Testis (tissue), 3 donors: ENCODE measurements around the gene F2. TPM values are rescaled to one million over a fixed set of nuclear protein-coding genes. Genes with fewer than 3 reads are reported as not detected.

Experiments
- DNase-seq: peaks from one replicate; pipeline ENCODE4 v3.0.0-alpha.2; 2019
- H3K27ac ChIP-seq, 2 donors: fragments of 200-600 bp; sonication (generic); one replicate each; pipeline ENCODE4 v1.5.1; 2019
- H3K27me3 ChIP-seq: fragments of 200-600 bp; sonication (generic); one replicate; pipeline ENCODE4 v1.5.1; 2019
- H3K36me3 ChIP-seq: fragments of 200-600 bp; sonication (generic); one replicate; pipeline ENCODE4 v1.5.1; 2017; ENCODE audit warnings: low read depth; ENCODE audit errors: missing control alignments
- H3K4me1 ChIP-seq: fragments of 200-600 bp; sonication (generic); one replicate; pipeline ENCODE4 v1.5.1; 2019
- H3K4me3 ChIP-seq, 2 donors: fragments of 200-600 bp; sonication (generic); one replicate each; pipeline ENCODE4 v1.5.1; 2017 to 2019
- H3K9me3 ChIP-seq: fragments of 200-600 bp; sonication (generic); one replicate; pipeline ENCODE4 v1.5.1; 2017
- POLR2A ChIP-seq: fragments of 450-650 bp; IDR thresholded peaks from one replicate; pipeline ENCODE4 v1.6.1; 2017; ENCODE audit warnings: antibody characterized with exemption, mild to moderate bottlenecking, moderate library complexity
- WGBS, 2 donors: methylation state at CpG; one replicate each; pipeline ENCODE4 v1.1.5; 2018; 5-methylcytosine and 5-hydroxymethylcytosine counted together
- intact Hi-C: fragments of 100-400 bp; cut with DNase I; formaldehyde crosslinking; loops from one replicate; pipeline ENCODE4 v1.15.1; 2023; ENCODE audit warnings: low total_unique reads
- polyA plus RNA-seq: library from polyadenylated mRNA; stranded (reverse); fragments of 350-450 nt; fragmentation: Illumina TruSeq; extraction: RNeasy Lipid Tissue Mini Kit (QIAGEN cat#74804); gene quantifications from one replicate; pipeline ENCODE4 v1.2.3, GENCODE V29; 2014; ENCODE audit warnings: low read depth, low replicate concordance; ENCODE audit not compliant: insufficient read depth
- total RNA-seq, 2 donors: library from RNA; depleted of rRNA; stranded (reverse); fragments of >200 nt; gene quantifications; one replicate each; pipeline ENCODE4 v1.2.3, GENCODE V29; 2016
- TF ChIP-seq, protein P1 (sequence below), 3 experiments: fragments of 450-650 bp in 2 of 3; fragments of 200-600 bp in 1 of 3; sonication (generic) in 1 of 3; IDR thresholded peaks; one replicate each; pipeline ENCODE4 v1.5.1; 2016 to 2019; ENCODE audit warnings: antibody characterized with exemption in 3 of 3, mild to moderate bottlenecking in 2 of 3, moderate library complexity in 1 of 3

The F2 gene
- total and polyA plus RNA-seq, 3 donors from 2014 or later, result 0.47 to 3.6 (median 2.4) TPM

DNA sequence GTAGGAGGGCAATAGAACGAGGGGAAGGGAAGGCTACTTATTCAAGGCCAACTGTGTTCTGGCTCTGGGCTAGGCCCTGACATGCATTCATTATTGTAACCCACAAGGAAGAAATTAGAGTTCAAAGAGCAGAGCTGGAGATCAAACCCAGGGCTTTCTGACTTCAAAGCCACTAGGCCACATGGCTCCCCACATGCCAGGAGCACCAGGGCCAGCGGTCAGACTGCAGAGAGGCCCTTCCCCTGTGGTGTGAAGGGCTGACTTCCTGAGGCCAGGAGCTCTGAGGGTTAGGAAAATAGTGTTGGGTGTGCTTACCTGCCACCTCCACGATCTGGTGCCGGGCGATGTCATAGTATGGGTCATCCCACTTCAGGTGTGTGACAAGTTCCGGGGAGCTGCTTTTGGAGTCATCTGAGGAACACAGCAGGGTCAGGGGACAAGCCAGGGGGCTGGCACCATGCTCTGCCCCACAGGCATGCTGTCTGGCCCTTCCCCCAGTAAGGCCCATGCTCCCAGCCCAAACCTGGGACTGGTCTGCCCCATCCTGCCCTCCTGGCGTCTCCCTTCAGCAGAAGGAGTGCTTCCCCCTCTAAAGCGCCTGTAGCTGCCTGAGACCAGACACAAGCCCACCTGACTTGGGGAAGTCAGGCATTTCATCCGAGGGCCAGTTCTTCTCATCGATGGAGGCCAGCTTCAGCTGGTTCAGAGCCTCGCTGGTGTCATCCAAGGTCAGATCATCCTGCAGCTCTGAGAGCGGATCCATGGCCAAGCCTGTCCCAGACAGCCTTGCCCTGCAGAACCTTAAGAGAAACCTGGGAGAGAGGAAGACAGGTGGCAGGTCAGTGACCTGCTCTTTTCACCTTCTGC is 23.4 kb upstream of the F2 start:
- peak overlapping the region in 1 of 2 donors; percentile 50 for H3K27ac ChIP-seq
- no peak overlapping the region for H3K4me3 ChIP-seq
- WGBS, 2 donors, result 75 to 82% methylated on average over 5 to 12 of the region's 12 CpGs
- peaks cover 41% of the 10 kb centered on the region for H3K4me1 ChIP-seq
- no peaks in the 10 kb centered on the region for H3K9me3 ChIP-seq
- H3K27me3 ChIP-seq, result no peaks in the 10 kb centered on the region
- DNase-seq, result no peak
- intact Hi-C loops, result no loop called here
- TF ChIP-seq, protein P1, sequence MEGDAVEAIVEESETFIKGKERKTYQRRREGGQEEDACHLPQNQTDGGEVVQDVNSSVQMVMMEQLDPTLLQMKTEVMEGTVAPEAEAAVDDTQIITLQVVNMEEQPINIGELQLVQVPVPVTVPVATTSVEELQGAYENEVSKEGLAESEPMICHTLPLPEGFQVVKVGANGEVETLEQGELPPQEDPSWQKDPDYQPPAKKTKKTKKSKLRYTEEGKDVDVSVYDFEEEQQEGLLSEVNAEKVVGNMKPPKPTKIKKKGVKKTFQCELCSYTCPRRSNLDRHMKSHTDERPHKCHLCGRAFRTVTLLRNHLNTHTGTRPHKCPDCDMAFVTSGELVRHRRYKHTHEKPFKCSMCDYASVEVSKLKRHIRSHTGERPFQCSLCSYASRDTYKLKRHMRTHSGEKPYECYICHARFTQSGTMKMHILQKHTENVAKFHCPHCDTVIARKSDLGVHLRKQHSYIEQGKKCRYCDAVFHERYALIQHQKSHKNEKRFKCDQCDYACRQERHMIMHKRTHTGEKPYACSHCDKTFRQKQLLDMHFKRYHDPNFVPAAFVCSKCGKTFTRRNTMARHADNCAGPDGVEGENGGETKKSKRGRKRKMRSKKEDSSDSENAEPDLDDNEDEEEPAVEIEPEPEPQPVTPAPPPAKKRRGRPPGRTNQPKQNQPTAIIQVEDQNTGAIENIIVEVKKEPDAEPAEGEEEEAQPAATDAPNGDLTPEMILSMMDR (IDR thresholded peaks at IDR 0.05), result no peak
- no peak for TF ChIP-seq POLR2A
- no peaks in the 10 kb centered on the region for H3K36me3 ChIP-seq

GRCh38 chr11:46696212-46696558 is 22.8 kb upstream of the F2 start:
- no peak overlapping the region for H3K4me3 ChIP-seq
- H3K27me3 ChIP-seq, result no peaks in the 10 kb centered on the region
- no peaks in the 10 kb centered on the region for H3K36me3 ChIP-seq
- TF ChIP-seq POLR2A, result no peak
- TF ChIP-seq, protein P1 (IDR thresholded peaks at IDR 0.05), result no peak
- intact Hi-C loops, result no loop called here
- peaks cover 41% of the 10 kb centered on the region for H3K4me1 ChIP-seq
- 43 to 61% methylated on average over 8 to 11 of the region's 11 CpGs for WGBS, 2 donors
- no peaks in the 10 kb centered on the region for H3K9me3 ChIP-seq
- H3K27ac ChIP-seq, result peak overlapping the region in 1 of 2 donors; percentile 50
- peak; percentile 76 for DNase-seq

- no peaks in the 10 kb centered on the region for H3K36me3 ChIP-seq
- H3K4me3 ChIP-seq, result no peak overlapping the region
- no peak for DNase-seq
- 55 to 59% methylated on average over 3 of the region's 3 CpGs for WGBS, 2 donors
- intact Hi-C loops, result no loop called here
- no peak overlapping the region for H3K27ac ChIP-seq
- H3K4me1 ChIP-seq, result peaks cover 50% of the 10 kb centered on the region
- H3K27me3 ChIP-seq, result no peaks in the 10 kb centered on the region
- no peaks in the 10 kb centered on the region for H3K9me3 ChIP-seq
- no peak for TF ChIP-seq POLR2A
- TF ChIP-seq, protein P1 (IDR thresholded peaks at IDR 0.05), result no peak
These were observed 21.7 kb upstream of the F2 start for GRCh38 chr11:46697303-46697702.

- H3K27ac ChIP-seq, result no peak overlapping the region
- no peak for TF ChIP-seq POLR2A
- TF ChIP-seq, protein P1 (IDR thresholded peaks at IDR 0.05), result no peak
- intact Hi-C loops, result no loop called here
- DNase-seq, result no peak
- no peaks in the 10 kb centered on the region for H3K9me3 ChIP-seq
- H3K27me3 ChIP-seq, result no peaks in the 10 kb centered on the region
- no peak overlapping the region for H3K4me3 ChIP-seq
- H3K36me3 ChIP-seq, result no peaks in the 10 kb centered on the region
- H3K4me1 ChIP-seq, result peaks cover 52% of the 10 kb centered on the region
- WGBS, 2 donors, result 27 to 50% methylated on average over 2 of the region's 2 CpGs
These were observed 21.3 kb upstream of the F2 start for GRCh38 chr11:46697723-46698122.

DNA sequence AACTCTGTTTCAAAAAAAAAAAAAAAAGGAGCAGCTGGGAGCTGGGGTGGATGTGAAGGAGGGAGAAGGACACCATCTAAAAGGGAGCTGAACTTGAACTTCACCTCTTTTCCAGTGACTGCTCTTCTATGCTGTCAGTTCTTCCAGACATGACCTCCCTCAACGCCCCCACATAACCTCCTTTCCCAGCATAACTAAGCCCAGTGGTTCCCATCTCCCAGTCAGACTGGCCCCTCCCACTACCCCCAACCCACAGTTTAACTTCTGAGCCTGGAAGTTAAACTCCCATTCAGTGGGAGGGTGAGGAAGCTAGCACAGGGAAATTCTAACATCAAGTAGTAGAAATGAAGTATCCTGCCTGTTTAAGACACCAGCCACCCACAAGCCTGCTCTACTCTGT is 20.4 kb upstream of the F2 start:
- WGBS, 2 donors, result 41 to 50% methylated on average over 1 of the region's 1 CpG
- H3K4me3 ChIP-seq, result no peak overlapping the region
- TF ChIP-seq POLR2A, result no peak
- TF ChIP-seq, protein P1 (IDR thresholded peaks at IDR 0.05), result no peak
- no peaks in the 10 kb centered on the region for H3K36me3 ChIP-seq
- no peak for DNase-seq
- intact Hi-C loops, result no loop called here
- no peaks in the 10 kb centered on the region for H3K9me3 ChIP-seq
- H3K27ac ChIP-seq, result no peak overlapping the region
- H3K4me1 ChIP-seq, result peaks cover 52% of the 10 kb centered on the region
- H3K27me3 ChIP-seq, result no peaks in the 10 kb centered on the region
